HCT116 (cell line): ENCODE measurements around the gene UBQLNL. TPM values are rescaled to one million over a fixed set of nuclear protein-coding genes. Genes with fewer than 3 reads are reported as not detected.
A peak's percentile ranks its signal among the peaks of the same experiment; 100 is the strongest.

Experiments used
- ATAC-seq: fragments of 200-7000 bp; cut with Tn5 transposase; 2 replicates; pipeline ENCODE4 v1.9.1; 2020; ENCODE audit warnings: mild to moderate bottlenecking, moderate library complexity
- BruUV-seq: library from RNA; stranded (reverse); fragments of 400-500 nt; replicated peaks from 2 replicates; lab custom pipeline; 2021; lab: Mats Ljungman, UMichigan
- CTCF ChIA-PET: fragments of 300-600 bp; sonication (Branson Sonifier 250); formaldehyde crosslinking; loops from one replicate; lab custom pipeline; 2021; ENCODE audit warnings: antibody characterized with exemption; lab: Charles Lee
- POLR2A ChIA-PET: fragments of 300-600, 350-600 bp; sonication (Branson Sonifier 250); formaldehyde crosslinking; loops from one replicate; lab custom pipeline; 2021; ENCODE audit warnings: antibody characterized with exemption; lab: Charles Lee
- RAD21 ChIA-PET, 2 experiments: fragments of 300-600 bp; sonication (Branson Sonifier 250); formaldehyde crosslinking; loops; one replicate each; lab custom pipeline; 2023; ENCODE audit warnings: low total read pairs in 2 of 2; ENCODE audit not compliant: uncharacterized antibody in 2 of 2, unreplicated experiment in 2 of 2, low non-redundant PET in 1 of 2; lab: Charles Lee
- DNase-seq: peaks from one replicate; pipeline ENCODE4 v3.0.0-alpha.2; 2010; ENCODE audit warnings: low read depth, low spot score
- H2AFZ ChIP-seq: fragments of 200-600 bp; shearing (Covaris generic), sonication (generic); 2 replicates; pipeline ENCODE4 v1.6.1; 2017; ENCODE audit warnings: low read depth, mixed run types, mixed read lengths, antibody characterized with exemption, low read length; ENCODE audit not compliant: poor library complexity, severe bottlenecking
- H3K27ac ChIP-seq: 2 replicates; pipeline ENCODE4 v1.5.1; 2012; ENCODE audit warnings: low read depth, low read length
- H3K27me3 ChIP-seq: fragments of 200-600 bp; sonication (generic); 2 replicates; pipeline ENCODE4 v1.6.1; 2016; ENCODE audit warnings: mixed run types, low read length, mixed read lengths; ENCODE audit not compliant: insufficient read depth
- H3K36me3 ChIP-seq, 2 experiments: fragments of 200-500 bp in 1 of 2; fragments of 200-600 bp in 1 of 2; sonication (Bioruptor generic) in 1 of 2; sonication (generic) in 1 of 2; 2 replicates each; pipeline versions ENCODE4 v1.5.1 to v1.6.1; 2014 to 2016; ENCODE audit warnings: low read length in 2 of 2, inconsistent platforms in 1 of 2, mixed read lengths in 1 of 2, mixed run types in 1 of 2; ENCODE audit not compliant: insufficient read depth in 2 of 2, control insufficient read depth in 1 of 2
- H3K4me1 ChIP-seq, 2 experiments: fragments of 200-600 bp in 1 of 2; sonication (generic) in 1 of 2; 2 replicates each; pipeline versions ENCODE4 v1.5.1 to v1.6.1; 2012 to 2017; ENCODE audit warnings: low read length in 2 of 2, inconsistent platforms in 1 of 2, mild to moderate bottlenecking in 1 of 2, mixed read lengths in 1 of 2, mixed run types in 1 of 2, moderate library complexity in 1 of 2; ENCODE audit not compliant: insufficient read depth in 2 of 2, control insufficient read depth in 1 of 2
- H3K4me2 ChIP-seq: fragments of 200-600 bp; sonication (generic); 2 replicates; pipeline ENCODE4 v1.6.1; 2017; ENCODE audit warnings: mixed run types, low read length, mixed read lengths
- H3K4me3 ChIP-seq, 2 experiments: fragments of 200-600 bp in 1 of 2; sonication (generic) in 1 of 2; replicated peaks in 1 of 2; 2 replicates each; pipeline ENCODE4 v1.5.1; 2011 to 2016; ENCODE audit warnings: low read length in 2 of 2, control low read depth in 1 of 2, low read depth in 1 of 2, mild to moderate bottlenecking in 1 of 2, mixed read lengths in 1 of 2, mixed run types in 1 of 2
- H3K79me2 ChIP-seq: fragments of 200-600 bp; sonication (generic); 2 replicates; pipeline ENCODE4 v1.6.1; 2017; ENCODE audit warnings: mild to moderate bottlenecking, mixed run types, low read length, moderate library complexity, mixed read lengths; ENCODE audit not compliant: insufficient read depth
- H3K9ac ChIP-seq: fragments of 200-600 bp; sonication (generic); 2 replicates; pipeline ENCODE4 v1.6.1; 2016; ENCODE audit warnings: low read length, mixed read lengths
- H3K9me2 ChIP-seq: fragments of 200-600 bp; sonication (generic), shearing (Covaris generic); 2 replicates; pipeline ENCODE4 v1.6.1; 2017; ENCODE audit warnings: mixed run types, mild to moderate bottlenecking, moderate library complexity; ENCODE audit not compliant: insufficient read depth
- H3K9me3 ChIP-seq, 2 experiments: fragments of 200-500 bp in 1 of 2; fragments of 200-600 bp in 1 of 2; sonication (Bioruptor generic) in 1 of 2; sonication (generic) in 1 of 2; 2 replicates each; pipeline ENCODE4 v1.6.1; 2014 to 2017; ENCODE audit warnings: low read length in 2 of 2, mixed read lengths in 2 of 2, inconsistent platforms in 1 of 2, low read depth in 1 of 2, mild to moderate bottlenecking in 1 of 2, mixed run types in 1 of 2, moderate library complexity in 1 of 2; ENCODE audit not compliant: control insufficient read depth in 1 of 2, insufficient read depth in 1 of 2
- H4K20me1 ChIP-seq: fragments of 200-600 bp; sonication (generic), shearing (Covaris generic); 2 replicates; pipeline ENCODE4 v1.6.1; 2017; ENCODE audit warnings: mixed run types, mild to moderate bottlenecking, moderate library complexity; ENCODE audit not compliant: insufficient read depth
- CBX3 ChIP-seq: IDR thresholded peaks from 2 replicates; pipeline ENCODE4 v1.6.1; 2012; ENCODE audit warnings: low read depth
- EZH2 ChIP-seq: fragments of 200-600 bp; sonication (generic); IDR thresholded peaks from 2 replicates; pipeline ENCODE4 v1.6.1; 2017; ENCODE audit warnings: antibody characterized with exemption, mixed run types
- EZH2phosphoT487 ChIP-seq: fragments of 200-600 bp; IDR thresholded peaks from 2 replicates; pipeline ENCODE4 v1.6.1; 2018; ENCODE audit warnings: antibody characterized with exemption, borderline replicate concordance
- JUND ChIP-seq: IDR thresholded peaks from 2 replicates; pipeline ENCODE4 v1.6.1; 2012
- POLR2A ChIP-seq: IDR thresholded peaks from 2 replicates; pipeline ENCODE4 v1.7.0; 2011; ENCODE audit warnings: borderline replicate concordance; ENCODE audit not compliant: insufficient read depth, insufficient read length; ENCODE audit errors: extremely low read depth
- POLR2AphosphoS5 ChIP-seq: IDR thresholded peaks from 2 replicates; pipeline ENCODE4 v1.6.1; 2011; ENCODE audit warnings: mild to moderate bottlenecking, low read depth, low read length, moderate library complexity
- RAD21 ChIP-seq: IDR thresholded peaks from 2 replicates; pipeline ENCODE4 v1.6.1; 2012; ENCODE audit warnings: low read depth, mild to moderate bottlenecking
- SIN3A ChIP-seq: IDR thresholded peaks from 2 replicates; pipeline ENCODE4 v1.6.1; 2012; ENCODE audit warnings: low read depth
- SRF ChIP-seq: IDR thresholded peaks from 2 replicates; pipeline ENCODE4 v1.6.1; 2012; ENCODE audit warnings: low read depth
- ZNF274 ChIP-seq: fragments of 200-500 bp; sonication (Bioruptor generic); IDR thresholded peaks from 2 replicates; pipeline ENCODE4 v1.6.1; 2014; ENCODE audit warnings: mild to moderate bottlenecking, low read depth, low read length, inconsistent platforms
- intact Hi-C: fragments of 100-400 bp; cut with micrococcal nuclease; formaldehyde crosslinking; loops from 2 replicates; pipeline ENCODE4 v1.10.0; 2022
- total RNA-seq: library from RNA; stranded (reverse); gene quantifications from one replicate; pipeline ENCODE4 v1.2.1, GENCODE V29; 2021; ENCODE audit not compliant: unreplicated experiment
- TF ChIP-seq, protein P1 (sequence below): IDR thresholded peaks from 2 replicates; pipeline ENCODE4 v1.6.1; 2012; ENCODE audit warnings: low read depth
- TF ChIP-seq, protein P2 (sequence below): IDR thresholded peaks from 2 replicates; pipeline ENCODE4 v1.6.1; 2012
- TF ChIP-seq, protein P3 (sequence below): IDR thresholded peaks from 2 replicates; pipeline ENCODE4 v1.6.1; 2011; ENCODE audit warnings: mild to moderate bottlenecking, low read length, moderate library complexity; ENCODE audit not compliant: insufficient replicate concordance; ENCODE audit errors: extremely low read depth

The UBQLNL gene
- total RNA-seq, 1 experiment from 2014 or later, result not detected

DNA sequence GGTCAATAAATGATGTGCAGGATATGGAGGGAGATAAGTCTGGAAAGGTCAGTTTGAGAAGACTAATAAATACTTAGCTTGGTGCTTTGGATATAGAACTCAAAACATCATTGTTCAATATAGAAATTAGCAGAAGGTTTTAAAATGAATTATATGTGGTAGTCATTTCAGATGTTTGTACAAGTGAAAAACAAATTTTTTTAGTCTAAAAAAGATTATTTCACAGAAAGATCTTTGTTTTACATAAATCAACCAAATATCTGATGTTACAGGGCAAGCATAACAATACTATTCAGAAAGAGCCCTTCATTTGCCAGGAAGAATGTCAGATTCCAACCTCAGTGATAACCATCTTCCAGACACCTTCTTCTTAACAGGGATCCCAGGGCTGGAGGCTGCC, 28.1 kb downstream of the UBQLNL start, which contains the start of gene OR52D1:
Gene OR52D1 (plus strand): TSS at position 301 of the 400 bp plus-strand sequence. CDS start 22 bp downstream, at position 323.
- DNase-seq (no peak), ATAC-seq (no peak)
- RAD21 ChIA-PET, result no interaction called here
- intact Hi-C loops, result no loop called here
- Histone ChIP-seq H3K79me2 (peaks cover 100% of the 10 kb centered on the region), H3K4me1 (peaks cover 0 to 74% of the 10 kb centered on the region in 2 experiments; a peak in 2 of 4 replicates), H3K36me3 (peaks cover 0 to 77% of the 10 kb centered on the region in 2 experiments; a peak in 3 of 4 replicates), H3K27me3 (no peaks in the 10 kb centered on the region), H3K4me3 (no peak within 1 kb of the TSS), H3K9me2 (no peaks in the 10 kb centered on the region), H3K9ac (peak within 1 kb of the TSS; percentile 21), H3K4me2 (no peak within 1 kb of the TSS; the same call in 1 of the 2 replicates), H3K27ac (peak within 1 kb of the TSS; percentile 6; the same call in 1 of the 2 replicates), H4K20me1 (peaks cover 83% of the 10 kb centered on the region; the same call in 1 of the 2 replicates), H2AFZ (no peak within 1 kb of the TSS), H3K9me3 (no peaks in the 10 kb centered on the region)
- no TSS peak for BruUV-seq
- TF ChIP-seq SRF (no peak), CBX3 (no peak), JUND (no peak), ZNF274 (no peak), EZH2 (no peak), EZH2phosphoT487 (no peak), POLR2AphosphoS5 (no peak), POLR2A (no peak), SIN3A (no peak), RAD21 (no peak)
- TF ChIP-seq, protein P1, sequence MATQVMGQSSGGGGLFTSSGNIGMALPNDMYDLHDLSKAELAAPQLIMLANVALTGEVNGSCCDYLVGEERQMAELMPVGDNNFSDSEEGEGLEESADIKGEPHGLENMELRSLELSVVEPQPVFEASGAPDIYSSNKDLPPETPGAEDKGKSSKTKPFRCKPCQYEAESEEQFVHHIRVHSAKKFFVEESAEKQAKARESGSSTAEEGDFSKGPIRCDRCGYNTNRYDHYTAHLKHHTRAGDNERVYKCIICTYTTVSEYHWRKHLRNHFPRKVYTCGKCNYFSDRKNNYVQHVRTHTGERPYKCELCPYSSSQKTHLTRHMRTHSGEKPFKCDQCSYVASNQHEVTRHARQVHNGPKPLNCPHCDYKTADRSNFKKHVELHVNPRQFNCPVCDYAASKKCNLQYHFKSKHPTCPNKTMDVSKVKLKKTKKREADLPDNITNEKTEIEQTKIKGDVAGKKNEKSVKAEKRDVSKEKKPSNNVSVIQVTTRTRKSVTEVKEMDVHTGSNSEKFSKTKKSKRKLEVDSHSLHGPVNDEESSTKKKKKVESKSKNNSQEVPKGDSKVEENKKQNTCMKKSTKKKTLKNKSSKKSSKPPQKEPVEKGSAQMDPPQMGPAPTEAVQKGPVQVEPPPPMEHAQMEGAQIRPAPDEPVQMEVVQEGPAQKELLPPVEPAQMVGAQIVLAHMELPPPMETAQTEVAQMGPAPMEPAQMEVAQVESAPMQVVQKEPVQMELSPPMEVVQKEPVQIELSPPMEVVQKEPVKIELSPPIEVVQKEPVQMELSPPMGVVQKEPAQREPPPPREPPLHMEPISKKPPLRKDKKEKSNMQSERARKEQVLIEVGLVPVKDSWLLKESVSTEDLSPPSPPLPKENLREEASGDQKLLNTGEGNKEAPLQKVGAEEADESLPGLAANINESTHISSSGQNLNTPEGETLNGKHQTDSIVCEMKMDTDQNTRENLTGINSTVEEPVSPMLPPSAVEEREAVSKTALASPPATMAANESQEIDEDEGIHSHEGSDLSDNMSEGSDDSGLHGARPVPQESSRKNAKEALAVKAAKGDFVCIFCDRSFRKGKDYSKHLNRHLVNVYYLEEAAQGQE, result no peak
- TF ChIP-seq, protein P2, sequence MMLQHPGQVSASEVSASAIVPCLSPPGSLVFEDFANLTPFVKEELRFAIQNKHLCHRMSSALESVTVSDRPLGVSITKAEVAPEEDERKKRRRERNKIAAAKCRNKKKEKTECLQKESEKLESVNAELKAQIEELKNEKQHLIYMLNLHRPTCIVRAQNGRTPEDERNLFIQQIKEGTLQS, result no peak
- TF ChIP-seq, protein P3, sequence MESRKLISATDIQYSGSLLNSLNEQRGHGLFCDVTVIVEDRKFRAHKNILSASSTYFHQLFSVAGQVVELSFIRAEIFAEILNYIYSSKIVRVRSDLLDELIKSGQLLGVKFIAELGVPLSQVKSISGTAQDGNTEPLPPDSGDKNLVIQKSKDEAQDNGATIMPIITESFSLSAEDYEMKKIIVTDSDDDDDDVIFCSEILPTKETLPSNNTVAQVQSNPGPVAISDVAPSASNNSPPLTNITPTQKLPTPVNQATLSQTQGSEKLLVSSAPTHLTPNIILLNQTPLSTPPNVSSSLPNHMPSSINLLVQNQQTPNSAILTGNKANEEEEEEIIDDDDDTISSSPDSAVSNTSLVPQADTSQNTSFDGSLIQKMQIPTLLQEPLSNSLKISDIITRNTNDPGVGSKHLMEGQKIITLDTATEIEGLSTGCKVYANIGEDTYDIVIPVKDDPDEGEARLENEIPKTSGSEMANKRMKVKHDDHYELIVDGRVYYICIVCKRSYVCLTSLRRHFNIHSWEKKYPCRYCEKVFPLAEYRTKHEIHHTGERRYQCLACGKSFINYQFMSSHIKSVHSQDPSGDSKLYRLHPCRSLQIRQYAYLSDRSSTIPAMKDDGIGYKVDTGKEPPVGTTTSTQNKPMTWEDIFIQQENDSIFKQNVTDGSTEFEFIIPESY, result no peak
- POLR2A ChIA-PET, result interaction anchor here (1.8 kb wide), 1 partner anchor 17 kb away, joined by 9 read pairs; no protein-coding TSS in a partner anchor
- CTCF ChIA-PET, result no interaction called here
